HG02798 (cell line): ENCODE measurements around the gene AGO4.
"Not testable (repeated sequence)": the region's sequence is repeated elsewhere in the genome, so short reads cannot be mapped to it uniquely, and the experiment has no call there.

Experiments
- ATAC-seq: cut with Tn5 transposase; IDR thresholded peaks from one replicate; pipeline ENCODE4 v1.9.1; 2021; ENCODE audit warnings: mild to moderate bottlenecking; ENCODE audit not compliant: unreplicated experiment, poor library complexity

The AGO4 gene

GRCh38 chr1:35857830-35858229 is 50.0 kb downstream of the AGO4 start:
- ATAC-seq, result no peak

DNA sequence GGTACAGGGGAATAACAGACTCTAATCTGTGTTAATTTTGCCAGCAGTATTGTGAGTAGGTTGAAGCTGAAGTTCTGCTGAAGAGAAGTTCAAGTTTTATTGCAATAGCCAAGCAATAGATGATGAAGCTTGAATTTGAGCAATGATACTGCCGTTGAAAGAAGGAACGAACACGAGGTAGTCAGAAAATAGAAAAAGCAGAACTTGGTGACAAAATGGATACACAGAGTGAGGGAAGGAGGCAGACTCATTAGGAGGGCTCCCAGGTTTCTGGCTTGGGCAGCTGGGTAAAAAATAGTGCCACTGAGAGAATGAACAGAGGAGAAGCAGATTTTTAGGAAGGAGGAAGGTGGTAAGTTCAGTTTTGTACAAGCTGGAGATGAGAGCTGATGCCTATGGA is 52.9 kb downstream of the AGO4 start:
- ATAC-seq, result no peak

GRCh38 chr1:35863136-35863535 is 55.3 kb downstream of the AGO4 start:
- no peak for ATAC-seq

- ATAC-seq, result no peak
Measured at GRCh38 chr1:35863881-35864625, 56.2 kb downstream of the AGO4 start.

- no peak for ATAC-seq
Measured at GRCh38 chr1:35864813-35865212, 57.0 kb downstream of the AGO4 start.

- no peak for ATAC-seq
Measured at GRCh38 chr1:35866991-35867390, 59.2 kb downstream of the AGO4 start.

DNA sequence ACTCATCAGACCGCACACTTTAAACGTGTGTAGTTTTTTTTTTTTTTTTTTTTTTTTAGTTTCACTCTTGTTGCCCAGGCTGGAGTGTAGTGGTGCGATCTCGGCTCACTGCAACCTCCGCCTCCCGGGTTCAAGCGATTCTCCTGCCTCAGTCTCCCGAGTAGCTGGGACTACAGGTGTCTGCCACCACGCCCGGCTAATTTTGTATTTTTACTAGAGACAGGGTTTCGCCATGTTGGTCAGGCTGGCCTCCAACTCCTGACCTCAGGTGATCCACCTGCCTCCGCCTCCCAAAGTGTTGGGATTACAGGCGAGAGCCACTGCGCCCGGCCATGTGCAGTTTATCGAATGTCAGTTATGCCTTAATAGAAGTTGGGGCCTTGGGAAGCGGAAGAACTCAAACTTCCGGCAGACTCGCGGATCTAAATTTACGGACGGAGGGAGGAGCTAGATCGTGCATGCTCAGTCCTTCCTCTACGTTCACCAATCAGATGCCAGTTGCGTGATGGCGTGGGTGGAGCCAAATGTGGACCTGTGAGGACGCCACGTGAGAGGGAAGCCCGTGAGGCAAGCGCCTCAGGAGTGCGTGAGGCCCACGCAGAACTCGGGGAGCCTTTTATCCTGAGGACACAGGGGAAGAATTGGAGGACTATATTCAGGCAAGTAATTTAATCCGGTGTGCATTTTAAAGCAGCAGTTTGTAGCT is 61.6 kb downstream of the AGO4 start:
- ATAC-seq, result not testable (repeated sequence)

DNA sequence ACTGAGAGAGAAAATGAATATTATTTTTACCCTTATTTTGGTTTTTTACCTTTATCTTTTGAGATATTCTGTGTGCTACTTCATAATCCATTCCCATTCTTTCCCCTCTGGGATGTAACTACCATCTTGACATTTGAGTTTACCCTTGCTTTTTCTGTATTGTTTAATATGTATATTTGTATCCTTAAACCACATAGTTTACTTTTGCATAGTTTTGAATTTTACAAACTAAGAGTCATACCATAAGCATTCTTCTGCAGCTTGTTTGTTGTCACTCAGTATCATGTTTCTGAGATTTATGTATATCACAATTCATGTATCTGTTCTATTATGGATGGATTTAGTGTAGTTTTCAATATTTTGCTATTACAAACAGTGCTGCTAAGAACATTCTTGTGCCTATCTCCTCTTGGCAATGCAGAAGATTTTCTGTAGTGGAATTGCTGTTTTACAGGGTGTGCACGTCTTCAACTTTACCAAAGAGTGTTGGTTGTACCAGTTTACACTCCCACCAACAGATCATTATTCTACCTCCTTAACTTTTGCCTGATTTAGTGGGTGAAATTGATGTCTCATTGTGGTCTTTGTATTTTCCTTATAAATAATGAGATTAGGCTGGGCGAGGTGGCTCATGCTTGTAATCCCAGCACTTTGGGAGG is 63.0 kb downstream of the AGO4 start:
- no peak for ATAC-seq

DNA sequence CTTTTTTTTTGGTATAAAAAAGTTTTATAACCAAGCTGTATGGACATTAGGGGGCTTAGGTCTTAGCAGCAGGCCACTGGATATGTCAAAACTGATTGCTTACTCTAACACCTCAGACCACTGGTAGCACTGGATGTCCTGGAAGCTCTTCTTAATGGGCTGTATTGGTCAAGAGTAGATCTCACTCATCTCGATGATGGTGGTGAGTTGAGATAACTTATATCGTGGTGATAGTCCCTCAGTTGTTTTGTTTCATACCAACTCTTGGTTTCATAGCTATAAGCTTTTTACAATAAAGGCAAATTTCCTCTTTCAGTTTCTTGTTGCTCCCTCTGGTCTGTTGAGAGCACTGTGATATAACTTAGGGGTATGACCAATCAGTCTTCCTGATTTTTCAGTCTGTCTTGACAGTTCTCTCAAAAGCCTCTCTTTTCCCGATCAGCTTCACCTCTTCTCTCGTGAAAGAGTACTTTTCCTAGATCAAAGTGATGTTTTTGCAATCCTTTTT is 65.5 kb downstream of the AGO4 start:
- no peak for ATAC-seq

- not testable (repeated sequence) for ATAC-seq
Measured at GRCh38 chr1:35874115-35874514, 66.3 kb downstream of the AGO4 start.

- no peak for ATAC-seq
Measured at GRCh38 chr1:35876988-35877387, 69.2 kb downstream of the AGO4 start.

DNA sequence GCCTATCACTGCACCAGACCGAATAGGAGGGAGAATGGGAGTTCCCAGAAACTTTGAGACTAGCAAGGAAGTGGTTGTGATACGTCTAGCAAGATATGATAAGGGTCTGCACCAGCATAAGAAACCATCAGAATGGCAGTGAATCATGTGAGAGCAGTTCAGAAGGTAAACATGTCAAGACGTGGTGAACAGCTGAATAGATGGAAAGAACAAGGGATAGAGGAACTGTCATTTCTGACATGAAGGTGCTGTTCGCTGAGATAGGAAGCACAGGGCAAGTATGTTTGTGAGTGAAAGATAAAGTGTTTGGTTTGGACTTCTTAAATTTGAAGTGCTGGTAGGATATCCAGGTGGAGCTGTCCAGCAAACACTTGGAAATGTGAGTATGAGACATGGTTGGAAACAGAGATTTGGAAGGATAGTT is 74.0 kb downstream of the AGO4 start:
- ATAC-seq, result no peak

- no peak for ATAC-seq
Measured at GRCh38 chr1:35882586-35882944, 74.7 kb downstream of the AGO4 start.

DNA sequence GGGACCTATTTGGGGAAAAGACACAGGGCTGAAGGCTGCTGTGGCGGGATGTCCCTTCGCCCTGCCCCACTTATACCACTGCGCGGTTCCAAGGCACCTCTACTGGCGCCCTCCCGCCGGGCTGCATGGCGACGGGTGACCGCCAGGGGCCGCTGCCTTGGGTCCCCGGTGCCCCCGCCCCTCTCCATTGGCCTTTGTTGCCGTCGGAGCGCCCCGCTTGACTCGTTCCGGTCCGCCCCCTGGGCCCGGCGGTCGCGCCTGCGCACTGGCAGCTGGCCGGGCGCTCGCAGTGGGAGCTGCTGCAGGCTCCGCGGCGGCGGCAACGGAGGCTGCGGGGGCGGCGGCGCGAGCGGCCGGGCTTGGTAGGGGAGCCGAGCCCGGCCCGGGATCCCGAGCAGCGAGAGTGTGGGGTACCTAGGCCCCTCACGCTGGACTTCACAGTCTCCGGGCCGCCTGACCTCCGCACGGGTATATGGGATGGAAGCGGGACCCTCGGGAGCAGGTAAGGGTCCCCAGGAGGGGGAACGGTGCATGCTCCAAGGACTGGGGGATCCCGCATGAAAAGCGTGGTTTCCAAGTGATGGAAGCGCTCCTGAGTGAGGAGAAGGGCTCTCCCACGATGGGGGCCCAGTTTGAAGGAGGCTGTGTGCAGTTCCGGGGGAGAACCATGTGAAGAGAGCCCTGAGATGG is 75.3 kb downstream of the AGO4 start, which contains the start of gene AGO1:
AGO1 (plus strand) TSS at position 265 of the 690 bp plus-strand sequence; CDS start at position 478, 213 bp downstream.
- peak; percentile 89 for ATAC-seq

- ATAC-seq, result no peak
Measured at GRCh38 chr1:35883635-35884101, 75.9 kb downstream of the AGO4 start.

DNA sequence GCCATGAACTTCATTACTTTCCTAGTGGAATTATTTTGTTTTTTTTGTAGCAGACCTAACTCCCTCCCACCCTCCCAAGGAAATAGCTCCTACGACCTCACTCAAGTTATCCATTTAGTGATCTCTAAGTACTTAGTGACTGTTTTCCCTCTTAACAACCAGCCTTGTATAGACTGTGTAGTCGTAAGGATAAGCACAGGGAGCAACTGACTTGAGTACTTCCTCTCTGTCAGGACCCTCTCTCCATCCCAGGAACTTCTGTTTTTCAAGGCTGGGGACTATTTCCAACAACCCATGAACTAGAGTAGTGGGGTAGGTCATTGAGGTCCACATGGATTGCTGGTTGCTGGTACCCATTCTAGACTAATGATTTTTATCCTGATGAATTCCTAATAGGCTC is 77.1 kb downstream of the AGO4 start:
- no peak for ATAC-seq

DNA sequence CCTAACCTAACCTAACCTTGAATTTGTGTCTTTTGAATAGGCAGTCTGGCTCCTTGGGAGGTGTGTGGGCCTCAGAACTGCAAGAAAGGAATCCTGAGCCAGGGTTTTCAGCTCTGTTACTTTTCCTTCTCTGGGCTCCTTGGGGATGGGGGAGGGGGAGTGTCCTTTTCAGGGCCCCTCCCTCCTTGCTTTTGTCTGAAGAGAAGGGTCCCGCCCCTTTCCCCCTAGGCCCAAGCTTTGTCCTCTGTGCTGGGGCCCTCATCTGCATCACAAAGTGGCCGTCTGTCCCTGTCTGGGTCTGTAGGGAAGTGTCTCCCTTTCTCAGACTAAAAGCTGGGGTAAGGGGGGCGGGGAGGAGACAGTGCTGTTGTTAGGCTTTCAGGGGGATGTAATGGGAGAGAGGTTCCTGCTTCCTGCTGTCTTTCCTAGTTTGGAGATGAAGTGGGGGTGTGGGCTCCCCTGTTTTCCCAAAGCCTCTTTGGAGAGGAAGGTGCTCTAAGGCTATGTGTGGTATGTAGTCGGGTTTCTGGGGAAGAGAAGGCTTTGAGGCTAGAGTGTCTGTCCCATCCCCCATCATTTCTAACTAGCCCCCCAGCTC is 78.2 kb downstream of the AGO4 start:
- no peak for ATAC-seq

DNA sequence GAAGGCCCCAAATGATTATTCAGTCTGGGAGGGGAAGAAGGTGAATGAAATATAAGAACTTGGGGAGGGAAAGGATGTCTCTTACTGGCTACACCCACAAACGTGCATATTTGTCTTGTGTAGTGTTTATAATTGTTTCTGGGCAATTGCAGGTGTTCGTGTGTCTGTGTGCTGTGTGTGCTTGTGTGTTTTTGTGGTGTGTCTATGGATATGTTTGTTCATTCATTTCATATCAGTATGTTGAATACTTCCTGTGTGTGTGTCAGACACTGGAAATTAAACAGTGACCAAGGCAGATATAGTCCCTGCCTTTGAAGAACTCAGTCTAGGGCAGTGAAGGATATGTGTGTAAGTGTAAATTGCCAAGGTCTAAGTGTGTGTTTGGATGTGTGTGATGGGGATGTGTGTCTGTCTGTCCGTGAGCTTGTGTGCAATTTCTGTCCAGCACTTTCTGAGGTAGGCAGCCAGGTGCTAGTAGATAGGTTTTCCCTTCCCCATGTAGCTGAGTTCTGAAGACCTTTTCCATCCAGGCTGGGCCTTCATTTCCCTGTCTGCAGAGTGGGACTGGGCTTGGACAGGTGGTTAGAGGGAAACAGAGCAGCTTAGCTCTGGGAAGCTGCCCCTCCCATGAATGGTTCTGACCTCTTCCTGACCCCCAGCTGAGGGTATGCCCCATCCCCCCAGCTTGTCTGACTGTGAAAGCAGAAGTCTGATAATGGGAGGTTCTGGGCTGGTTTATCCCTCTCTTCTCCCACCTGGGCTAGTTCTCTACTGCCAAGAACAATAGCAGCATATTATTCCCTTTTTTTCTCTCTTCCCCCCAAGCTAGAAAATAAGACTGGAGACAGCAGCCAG is 79.0 kb downstream of the AGO4 start:
- no peak for ATAC-seq

DNA sequence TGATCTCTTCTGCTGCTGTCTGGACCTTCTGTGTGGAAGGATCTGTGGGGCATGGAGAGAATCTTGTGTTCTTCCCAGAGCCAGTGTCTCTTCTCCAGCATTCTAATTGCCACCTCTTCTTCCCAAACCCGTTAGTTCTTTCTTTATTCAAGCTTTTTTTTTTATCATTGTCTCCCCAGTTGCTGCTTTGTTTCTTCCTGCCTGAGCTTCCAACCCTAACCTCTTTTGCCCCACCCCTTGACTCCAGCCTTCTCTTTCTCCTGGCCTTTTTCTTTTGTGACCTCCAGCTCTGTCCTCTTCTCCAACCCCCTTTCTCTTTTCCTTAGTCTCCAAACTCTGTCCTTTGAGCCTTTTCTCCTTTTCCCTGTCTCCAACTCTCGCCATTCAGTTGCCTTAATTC is 79.7 kb downstream of the AGO4 start:
- ATAC-seq, result no peak
